ENCODE data around the gene STAG2. TPM values are rescaled to one million over a fixed set of nuclear protein-coding genes. Genes with fewer than 3 reads are reported as not detected.

STAG2 gene
- total RNA-seq, 4 donors from 2014 or later, result 39.3 to 65.6 (median 55.5) TPM

- intact Hi-C loops (cut with DNase I; ENCODE audit: low total_unique reads) (no loop called here), in situ Hi-C loops (cut with MboI; ENCODE audit: low sequenced_read_pairs in 4 of 4) (no loop called here)
Measured at GRCh38 chrX:124087000-124087746, 125.7 kb downstream of the STAG2 start.

GRCh38 chrX:124093222-124093621, 131.7 kb downstream of the STAG2 start:
- in situ Hi-C loops (cut with MboI; ENCODE audit: low sequenced_read_pairs in 4 of 4), result no loop called here
- DNase-seq, result no peak
- intact Hi-C loops (cut with DNase I; ENCODE audit: low total_unique reads), result loop anchor here (10.0 kb wide), 1 partner anchor 102 kb away; no protein-coding TSS in a partner anchor
- H3K27ac ChIP-seq, result no peak overlapping the region
- H3K27me3 ChIP-seq, result no peaks in the 10 kb centered on the region
- H3K9me3 ChIP-seq, result no peaks in the 10 kb centered on the region
- TF ChIP-seq POLR2A (IDR thresholded peaks at IDR 0.05) (no peak), CTCF (IDR thresholded peaks at IDR 0.05 in 4 of 5, conservative IDR thresholded peaks at IDR 0.05 in 1 of 5) (no peak)
- H3K4me1 ChIP-seq, result peaks cover 0 to 3% of the 10 kb centered on the region in 2 donors
- H3K4me3 ChIP-seq, result no peak overlapping the region
- no peak for ATAC-seq
- no peaks in the 10 kb centered on the region for H3K36me3 ChIP-seq

More at GRCh38 chrX:124087000-124087746, 125.7 kb downstream of the STAG2 start:
- H3K27me3 ChIP-seq, result no peaks in the 10 kb centered on the region
- H3K4me3 ChIP-seq, result no peak overlapping the region
- H3K4me1 ChIP-seq, result peaks cover 0 to 8% of the 10 kb centered on the region in 2 donors
- TF ChIP-seq CTCF (IDR thresholded peaks at IDR 0.05 in 4 of 5, conservative IDR thresholded peaks at IDR 0.05 in 1 of 5) (no peak), POLR2A (IDR thresholded peaks at IDR 0.05) (no peak)
- DNase-seq (no peak), ATAC-seq (peak in 1 of 2 donors; percentile 39)
- H3K9me3 ChIP-seq, result no peaks in the 10 kb centered on the region
- H3K27ac ChIP-seq, result no peak overlapping the region
- H3K36me3 ChIP-seq, result peaks cover 0 to 22% of the 10 kb centered on the region in 2 donors

DNA sequence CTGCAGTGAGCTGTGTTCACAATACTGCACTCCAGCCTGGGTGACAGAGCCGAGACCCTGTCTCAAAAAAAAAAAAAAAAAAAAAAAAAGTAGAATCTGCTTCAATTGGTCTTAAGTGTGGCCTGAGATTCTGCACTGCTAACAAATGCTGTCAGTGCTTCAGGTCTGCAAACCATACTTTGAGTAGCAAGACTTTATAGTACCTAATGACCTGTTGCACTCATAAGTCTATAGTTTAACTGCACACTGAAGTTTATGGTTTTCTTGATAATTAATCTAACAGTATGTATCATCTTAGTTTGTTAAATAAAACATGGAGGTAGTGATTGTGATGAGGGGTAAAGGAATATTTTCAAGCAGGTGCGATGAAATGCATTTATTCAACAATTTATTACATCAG, 135.6 kb downstream of the STAG2 start:
- H3K27ac ChIP-seq, result peak overlapping the region in 1 of 4 donors; percentile 34
- H3K36me3 ChIP-seq, result no peaks in the 10 kb centered on the region
- intact Hi-C loops (cut with DNase I; ENCODE audit: low total_unique reads), result loop anchor here (10.0 kb wide), 1 partner anchor 98 kb away; no protein-coding TSS in a partner anchor
- H3K4me1 ChIP-seq, result no peaks in the 10 kb centered on the region
- TF ChIP-seq CTCF (IDR thresholded peaks at IDR 0.05 in 4 of 5, conservative IDR thresholded peaks at IDR 0.05 in 1 of 5) (no peak), POLR2A (IDR thresholded peaks at IDR 0.05) (no peak)
- H3K4me3 ChIP-seq, result no peak overlapping the region
- no peak for DNase-seq
- no peaks in the 10 kb centered on the region for H3K9me3 ChIP-seq
- H3K27me3 ChIP-seq, result no peaks in the 10 kb centered on the region
- in situ Hi-C loops (cut with MboI; ENCODE audit: low sequenced_read_pairs in 4 of 4), result no loop called here
- no peak for ATAC-seq

- Histone ChIP-seq H3K36me3 (no peaks in the 10 kb centered on the region), H3K4me3 (no peak overlapping the region), H3K4me1 (no peaks in the 10 kb centered on the region), H3K27me3 (no peaks in the 10 kb centered on the region), H3K27ac (peak overlapping the region in 1 of 4 donors; percentile 15), H3K9me3 (no peaks in the 10 kb centered on the region)
- in situ Hi-C loops (cut with MboI; ENCODE audit: low sequenced_read_pairs in 4 of 4), result no loop called here
- intact Hi-C loops (cut with DNase I; ENCODE audit: low total_unique reads), result loop anchor here (10.0 kb wide), 1 partner anchor 97 kb away; no protein-coding TSS in a partner anchor
- TF ChIP-seq POLR2A (IDR thresholded peaks at IDR 0.05) (no peak), CTCF (IDR thresholded peaks at IDR 0.05 in 4 of 5, conservative IDR thresholded peaks at IDR 0.05 in 1 of 5) (peak in 4 of 5 experiments; percentile 28 to 59 (median 48))
- DNase-seq, result no peak
- peak in 1 of 2 donors; percentile 39 for ATAC-seq
Measured at GRCh38 chrX:124098089-124098488, 136.6 kb downstream of the STAG2 start.

All from gastrocnemius medialis (tissue), 4 donors.